ENCODE results near the gene CAPN12.
A peak's percentile ranks its signal among the peaks of the same experiment; 100 is the strongest.

CAPN12 gene

DNA sequence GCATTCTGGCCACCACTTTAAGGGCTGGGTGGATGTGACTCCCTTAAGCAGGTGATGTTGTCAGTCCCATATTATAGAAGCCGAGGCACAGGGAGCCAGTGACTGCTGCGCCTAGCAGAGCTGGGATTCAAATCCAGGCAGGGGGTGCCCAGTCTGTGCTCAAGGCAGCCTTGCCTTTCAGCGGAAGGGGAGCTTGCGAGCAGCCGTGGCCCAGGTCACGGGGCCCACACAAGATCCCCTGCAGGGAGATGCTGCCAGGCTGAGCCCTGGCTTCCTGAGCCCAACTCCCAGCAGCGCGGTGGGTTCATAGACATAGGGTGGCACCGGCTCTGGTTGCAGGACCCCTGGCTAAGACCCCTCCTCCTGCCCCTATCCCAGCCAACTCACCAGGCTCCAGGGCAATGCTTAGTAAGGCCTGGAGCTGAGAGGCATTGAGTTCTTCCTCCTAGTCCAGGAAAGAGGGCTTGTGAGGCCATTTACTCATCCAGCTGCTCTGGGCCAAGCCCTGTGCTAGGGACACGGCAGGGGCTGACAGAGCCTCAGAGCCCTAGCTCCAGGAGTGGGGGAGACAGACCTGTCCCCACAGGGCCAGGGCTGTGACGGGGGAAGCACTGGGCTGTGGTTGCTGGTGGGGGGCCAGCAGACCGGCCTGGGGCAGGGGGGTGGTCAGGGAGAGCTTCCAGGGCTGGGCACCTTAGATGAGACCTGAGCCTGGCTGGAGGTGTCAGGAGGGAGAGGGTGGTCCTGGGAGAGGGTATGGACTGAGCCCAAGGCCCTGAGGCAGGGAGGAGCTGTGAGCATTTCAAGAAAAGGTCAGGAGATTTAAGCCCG, 9.6 kb downstream of the CAPN12 start:
- no peak for DNase-seq (ENCODE audit: low read depth)
- TF ChIP-seq, protein P1, sequence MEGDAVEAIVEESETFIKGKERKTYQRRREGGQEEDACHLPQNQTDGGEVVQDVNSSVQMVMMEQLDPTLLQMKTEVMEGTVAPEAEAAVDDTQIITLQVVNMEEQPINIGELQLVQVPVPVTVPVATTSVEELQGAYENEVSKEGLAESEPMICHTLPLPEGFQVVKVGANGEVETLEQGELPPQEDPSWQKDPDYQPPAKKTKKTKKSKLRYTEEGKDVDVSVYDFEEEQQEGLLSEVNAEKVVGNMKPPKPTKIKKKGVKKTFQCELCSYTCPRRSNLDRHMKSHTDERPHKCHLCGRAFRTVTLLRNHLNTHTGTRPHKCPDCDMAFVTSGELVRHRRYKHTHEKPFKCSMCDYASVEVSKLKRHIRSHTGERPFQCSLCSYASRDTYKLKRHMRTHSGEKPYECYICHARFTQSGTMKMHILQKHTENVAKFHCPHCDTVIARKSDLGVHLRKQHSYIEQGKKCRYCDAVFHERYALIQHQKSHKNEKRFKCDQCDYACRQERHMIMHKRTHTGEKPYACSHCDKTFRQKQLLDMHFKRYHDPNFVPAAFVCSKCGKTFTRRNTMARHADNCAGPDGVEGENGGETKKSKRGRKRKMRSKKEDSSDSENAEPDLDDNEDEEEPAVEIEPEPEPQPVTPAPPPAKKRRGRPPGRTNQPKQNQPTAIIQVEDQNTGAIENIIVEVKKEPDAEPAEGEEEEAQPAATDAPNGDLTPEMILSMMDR (IDR thresholded peaks at IDR 0.05; ENCODE audit: control insufficient read depth, extremely low read depth, insufficient read depth): no peak
- H3K4me3 ChIP-seq (ENCODE audit: low read depth, low read length): no peak overlapping the region

DNA sequence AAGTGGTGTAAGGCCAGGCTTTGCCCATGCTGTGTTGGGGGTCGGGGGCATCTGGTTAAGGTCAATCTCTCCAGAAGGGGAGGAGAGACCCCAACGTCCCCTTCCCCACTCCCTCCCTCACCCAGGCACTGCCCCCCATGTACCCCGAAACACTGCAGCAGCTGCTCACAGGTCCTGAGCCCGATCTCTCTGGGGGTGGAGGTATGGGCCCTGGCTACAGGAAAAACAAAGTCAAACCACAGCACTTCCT, 10.2 kb downstream of the CAPN12 start:
- no peak for DNase-seq (ENCODE audit: low read depth)
- TF ChIP-seq, protein P1 (IDR thresholded peaks at IDR 0.05; ENCODE audit: control insufficient read depth, extremely low read depth, insufficient read depth): no peak
- no peak overlapping the region for H3K4me3 ChIP-seq (ENCODE audit: low read depth, low read length)

- no peak overlapping the region for H3K4me3 ChIP-seq (ENCODE audit: low read depth, low read length)
- DNase-seq (ENCODE audit: low read depth): no peak
- TF ChIP-seq, protein P1 (IDR thresholded peaks at IDR 0.05; ENCODE audit: control insufficient read depth, extremely low read depth, insufficient read depth): no peak
Measured at GRCh38 chr19:38733493-38734175, 10.6 kb downstream of the CAPN12 start.

GRCh38 chr19:38733241-38733492, 11.1 kb downstream of the CAPN12 start:
- no peak for DNase-seq (ENCODE audit: low read depth)
- no peak overlapping the region for H3K4me3 ChIP-seq (ENCODE audit: low read depth, low read length)
- TF ChIP-seq, protein P1 (IDR thresholded peaks at IDR 0.05; ENCODE audit: control insufficient read depth, extremely low read depth, insufficient read depth): no peak

- TF ChIP-seq, protein P1 (IDR thresholded peaks at IDR 0.05; ENCODE audit: control insufficient read depth, extremely low read depth, insufficient read depth): 0 out of 2 replicates have a peak, but pooled peaks have one; percentile 18
- DNase-seq (ENCODE audit: low read depth): peak; percentile 83
- no peak overlapping the region for H3K4me3 ChIP-seq (ENCODE audit: low read depth, low read length)
Measured at GRCh38 chr19:38731654-38732301, 12.5 kb downstream of the CAPN12 start.

- DNase-seq (ENCODE audit: low read depth): no peak
- TF ChIP-seq, protein P1 (IDR thresholded peaks at IDR 0.05; ENCODE audit: control insufficient read depth, extremely low read depth, insufficient read depth): no peak
- no peak overlapping the region for H3K4me3 ChIP-seq (ENCODE audit: low read depth, low read length)
Measured at GRCh38 chr19:38730731-38731589, 13.3 kb downstream of the CAPN12 start.
